Central memory CD8-positive, alpha-beta T cell (primary cell): Measurements from ENCODE around the gene MBNL1.
A peak's percentile ranks its signal among the peaks of the same experiment; 100 is the strongest.

Experiments used
- ATAC-seq: fragments of 150-1000 bp; cut with Tn5 transposase; replicated peaks from 2 replicates; pipeline ENCODE4 v1.10.0; 2022; ENCODE audit warnings: mild to moderate bottlenecking, moderate FRiP score, moderate number of reproducible peaks; ENCODE audit not compliant: poor library complexity, severe bottlenecking; ENCODE audit errors: extremely low read depth
- DNase-seq, 2 donors: peaks; one replicate each; pipeline ENCODE4 v3.0.0; 2021; ENCODE audit warnings: low spot score in 2 of 2
- H3K27ac Mint-ChIP-seq: one replicate; pipeline ENCODE4 v1.8.0; 2022; ENCODE audit warnings: low read depth, mild to moderate bottlenecking, moderate library complexity, mixed read lengths
- H3K27me3 Mint-ChIP-seq: one replicate; pipeline ENCODE4 v1.8.0; 2022; ENCODE audit warnings: mixed read lengths
- H3K36me3 Mint-ChIP-seq: one replicate; pipeline ENCODE4 v1.8.0; 2022; ENCODE audit warnings: mild to moderate bottlenecking, moderate library complexity, mixed read lengths; ENCODE audit not compliant: insufficient read depth
- H3K4me1 Mint-ChIP-seq: one replicate; pipeline ENCODE4 v1.8.0; 2022; ENCODE audit warnings: mixed read lengths
- H3K4me3 Mint-ChIP-seq: one replicate; pipeline ENCODE4 v1.8.0; 2022; ENCODE audit warnings: mild to moderate bottlenecking, moderate library complexity, mixed read lengths
- H3K9me3 Mint-ChIP-seq: one replicate; pipeline ENCODE4 v1.8.0; 2022; ENCODE audit warnings: mixed read lengths

MBNL1 gene

DNA sequence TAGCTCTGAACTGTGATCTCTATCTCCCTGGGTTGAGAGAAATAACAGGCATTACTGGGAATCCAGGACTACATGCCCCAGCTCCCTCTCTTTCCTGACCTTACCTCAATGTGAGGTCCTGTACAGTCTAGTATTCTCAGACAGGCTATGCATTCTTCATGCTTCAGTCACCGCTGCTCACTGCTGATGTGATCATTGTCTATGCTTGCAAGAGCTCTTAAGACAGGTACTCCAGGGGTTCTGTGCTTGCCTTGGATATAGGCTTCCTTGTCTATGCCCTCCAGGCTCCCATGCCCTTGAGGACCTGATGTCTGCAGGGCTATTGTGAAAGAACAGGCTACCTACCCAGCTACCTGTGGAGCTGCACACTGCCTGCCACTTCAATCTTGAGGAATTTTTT is 183.6 kb downstream of the MBNL1 start:
- peaks cover 42% of the 10 kb centered on the region for H3K4me1 Mint-ChIP-seq
- peak overlapping the region; percentile 39 for H3K27ac Mint-ChIP-seq
- ATAC-seq (no peak), DNase-seq (no peak)
- no peak overlapping the region for H3K4me3 Mint-ChIP-seq
- no peaks in the 10 kb centered on the region for H3K27me3 Mint-ChIP-seq
- peaks cover 67% of the 10 kb centered on the region for H3K36me3 Mint-ChIP-seq
- H3K9me3 Mint-ChIP-seq: no peaks in the 10 kb centered on the region

DNA sequence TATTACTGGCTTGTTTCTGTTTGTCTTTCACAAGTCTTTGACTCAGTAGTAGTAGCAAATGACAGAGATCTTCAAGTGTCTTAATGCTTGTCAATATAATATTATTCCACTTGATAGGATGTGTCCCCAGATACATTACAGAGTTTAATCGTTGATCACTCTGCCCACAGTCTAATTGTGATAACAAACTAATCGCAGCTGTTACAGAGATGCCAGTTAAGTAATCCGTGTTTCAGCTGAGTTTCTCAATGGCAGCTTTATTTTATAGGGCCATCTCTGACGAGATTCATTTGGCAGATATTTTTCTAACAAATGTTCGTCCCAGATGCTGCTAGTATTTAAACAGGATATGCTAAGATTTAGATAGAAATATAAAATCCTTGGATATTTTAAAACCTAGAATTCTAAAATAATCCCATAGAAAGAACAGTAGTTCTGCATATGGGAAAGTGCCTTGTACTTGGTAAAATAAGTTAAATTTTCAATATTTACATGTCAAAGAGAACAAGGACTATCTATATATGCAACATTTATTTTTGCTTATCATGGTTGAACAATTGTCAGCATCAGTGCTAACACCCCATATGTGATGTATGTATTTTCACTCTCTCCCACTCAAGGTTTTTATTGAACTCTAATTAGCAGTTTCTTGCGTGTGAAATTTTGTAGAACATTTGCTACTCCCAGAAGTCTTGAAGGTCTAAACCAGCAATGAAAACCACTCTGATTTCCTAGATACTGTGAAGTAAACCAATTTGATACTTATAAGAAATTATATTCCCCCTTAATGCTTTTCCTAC is 185.5 kb downstream of the MBNL1 start:
- ATAC-seq (no peak), DNase-seq (no peak)
- H3K27me3 Mint-ChIP-seq: no peaks in the 10 kb centered on the region
- peaks cover 68% of the 10 kb centered on the region for H3K36me3 Mint-ChIP-seq
- peak overlapping the region; percentile 44 for H3K27ac Mint-ChIP-seq
- no peak overlapping the region for H3K4me3 Mint-ChIP-seq
- no peaks in the 10 kb centered on the region for H3K9me3 Mint-ChIP-seq
- peaks cover 38% of the 10 kb centered on the region for H3K4me1 Mint-ChIP-seq

DNA sequence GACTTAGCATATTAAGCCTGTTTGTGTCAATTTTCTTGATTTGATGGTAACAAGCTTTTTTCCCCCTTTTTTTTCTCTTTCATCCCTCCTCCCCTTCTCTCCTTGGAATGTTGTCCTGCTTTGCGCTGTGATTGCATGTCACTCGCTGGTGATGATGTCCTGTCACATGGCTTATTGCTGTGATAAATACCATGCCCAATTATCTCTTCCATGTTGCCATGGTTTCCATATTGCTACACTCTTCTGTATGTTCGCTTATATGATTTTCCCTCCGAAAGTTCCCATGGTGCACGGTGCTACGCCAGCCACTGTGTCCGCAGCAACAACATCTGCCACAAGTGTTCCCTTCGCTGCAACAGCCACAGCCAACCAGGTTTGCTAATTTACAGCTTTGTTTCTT is 187.3 kb downstream of the MBNL1 start:
- ATAC-seq (no peak), DNase-seq (no peak)
- Mint-ChIP-seq H3K9me3 (no peaks in the 10 kb centered on the region), H3K27me3 (no peaks in the 10 kb centered on the region), H3K4me1 (peaks cover 33% of the 10 kb centered on the region), H3K27ac (peak overlapping the region; percentile 5), H3K36me3 (peaks cover 62% of the 10 kb centered on the region), H3K4me3 (no peak overlapping the region)

DNA sequence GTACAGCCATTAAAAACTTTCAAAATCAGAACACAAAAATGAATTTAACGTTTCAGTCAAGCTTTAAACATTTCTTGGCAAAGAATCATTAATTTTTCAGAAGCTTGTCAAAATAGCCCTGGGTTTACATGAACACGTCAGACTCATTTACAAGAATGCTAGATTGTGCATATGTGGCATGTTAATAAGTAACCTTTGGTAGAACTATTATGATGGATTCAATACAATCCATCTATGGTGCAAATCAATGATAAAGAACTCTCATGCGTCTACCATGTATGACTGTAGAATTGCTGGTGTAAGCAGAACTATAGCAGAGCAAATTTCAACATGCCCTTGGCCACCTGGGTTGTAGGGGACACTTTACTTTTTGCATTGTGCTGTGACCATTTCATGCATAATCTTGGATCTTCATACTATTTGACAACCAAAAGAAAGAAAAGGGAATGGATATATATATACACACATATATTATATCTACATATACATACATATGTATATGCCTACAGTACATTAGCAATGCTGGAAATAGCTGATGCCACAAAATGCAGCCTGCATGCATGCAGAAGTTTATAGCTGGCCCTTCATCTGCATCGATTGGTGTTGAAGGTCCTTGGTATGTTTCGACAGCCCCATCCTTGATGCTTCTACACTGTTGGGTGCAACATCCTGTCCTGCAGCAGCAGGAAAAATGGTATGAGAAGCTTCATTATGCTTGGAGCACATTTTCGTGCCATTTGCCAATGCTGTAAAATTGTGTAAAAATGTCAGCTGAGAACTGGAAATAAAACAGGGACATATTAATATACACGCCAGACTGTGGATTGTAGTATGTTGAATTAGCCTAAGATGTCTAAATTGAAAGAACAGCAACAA is 189.0 kb downstream of the MBNL1 start:
- DNase-seq (no peak), ATAC-seq (no peak)
- peaks cover 54% of the 10 kb centered on the region for H3K36me3 Mint-ChIP-seq
- peaks cover 20% of the 10 kb centered on the region for H3K4me1 Mint-ChIP-seq
- no peak overlapping the region for H3K4me3 Mint-ChIP-seq
- H3K27ac Mint-ChIP-seq: no peak overlapping the region
- H3K9me3 Mint-ChIP-seq: no peaks in the 10 kb centered on the region
- no peaks in the 10 kb centered on the region for H3K27me3 Mint-ChIP-seq

DNA sequence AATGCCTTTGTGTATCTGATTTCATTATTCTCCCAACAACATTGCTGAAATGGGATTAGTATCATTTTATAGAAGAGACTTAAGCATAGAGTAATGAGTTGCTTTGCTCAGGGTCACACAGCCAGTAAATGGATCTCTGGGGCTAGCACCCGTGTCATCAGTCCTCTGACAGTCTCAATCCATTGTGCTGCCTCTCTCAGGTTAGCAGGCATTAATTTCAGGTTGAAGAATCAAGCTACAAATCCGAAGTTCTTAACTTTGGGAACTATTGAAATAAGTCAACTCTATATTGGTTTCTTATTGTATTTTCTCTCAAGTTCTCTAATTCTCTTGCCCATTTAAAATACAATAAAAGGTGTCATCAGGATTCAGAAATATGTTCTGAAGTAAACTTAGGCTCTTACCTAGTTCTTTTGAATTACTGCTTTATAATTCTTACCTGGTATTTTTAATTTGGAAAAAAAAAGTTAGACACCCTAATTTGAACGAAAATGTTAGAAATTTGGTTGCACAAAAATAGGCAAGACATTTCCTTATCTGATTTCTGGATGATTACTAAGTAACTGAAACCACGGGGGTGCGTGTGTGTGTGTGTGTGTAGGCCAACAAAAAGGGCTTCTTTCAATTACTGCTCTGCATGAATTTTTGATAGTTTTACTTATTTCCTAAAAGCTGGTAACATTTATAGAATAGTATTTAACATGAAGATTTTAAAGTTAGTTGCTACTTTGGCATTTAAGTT is 189.8 kb downstream of the MBNL1 start:
- no peak overlapping the region for H3K4me3 Mint-ChIP-seq
- ATAC-seq (no peak), DNase-seq (no peak)

DNA sequence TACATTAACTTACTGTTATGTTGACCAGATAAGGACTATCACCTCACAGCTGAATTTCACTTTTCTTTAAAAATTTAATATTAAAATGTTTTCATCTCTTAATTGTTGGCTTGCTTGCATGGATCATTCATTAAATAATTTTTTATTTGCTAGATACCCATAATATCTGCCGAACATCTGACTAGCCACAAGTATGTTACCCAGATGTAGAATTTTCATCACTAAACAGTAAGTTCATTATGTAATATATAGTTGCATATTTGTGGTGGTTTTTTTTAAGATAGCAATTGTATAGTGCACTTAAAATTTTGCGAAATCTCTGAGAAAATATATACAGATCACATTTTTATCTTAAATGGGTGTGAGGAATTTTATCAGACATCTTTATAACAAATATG is 190.4 kb downstream of the MBNL1 start:
- DNase-seq: no peak
- Mint-ChIP-seq H3K36me3 (peaks cover 64% of the 10 kb centered on the region), H3K27ac (peak overlapping the region; percentile 4), H3K27me3 (no peaks in the 10 kb centered on the region), H3K4me1 (peaks cover 18% of the 10 kb centered on the region), H3K9me3 (no peaks in the 10 kb centered on the region), H3K4me3 (no peak overlapping the region)
- no peak for ATAC-seq

More for the DNA sequence above, 189.8 kb downstream of the MBNL1 start:
- Mint-ChIP-seq H3K9me3 (no peaks in the 10 kb centered on the region), H3K4me1 (peaks cover 18% of the 10 kb centered on the region), H3K27me3 (no peaks in the 10 kb centered on the region), H3K27ac (peak overlapping the region; percentile 4), H3K36me3 (peaks cover 61% of the 10 kb centered on the region)

DNA sequence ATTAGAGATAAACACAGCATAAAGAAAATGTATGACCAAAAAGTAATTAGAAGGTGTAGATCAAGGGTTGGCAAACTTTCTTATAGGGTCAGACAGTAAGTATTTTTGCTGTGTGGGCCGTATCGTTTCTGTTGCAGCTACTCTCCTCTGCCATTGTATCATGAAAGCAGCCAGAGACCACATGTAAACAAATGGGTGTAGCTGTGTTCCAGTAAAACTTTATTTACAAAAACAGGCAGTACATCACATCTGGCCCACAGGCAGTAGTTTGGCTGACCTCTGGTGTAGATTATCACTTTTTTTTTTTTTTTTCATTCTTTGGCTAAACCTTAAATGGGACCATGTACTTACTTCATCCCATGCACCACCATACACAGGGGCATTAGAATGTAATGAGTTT is 190.8 kb downstream of the MBNL1 start:
- Mint-ChIP-seq H3K27me3 (no peaks in the 10 kb centered on the region), H3K36me3 (peaks cover 63% of the 10 kb centered on the region), H3K4me1 (peaks cover 15% of the 10 kb centered on the region), H3K27ac (peak overlapping the region; percentile 4), H3K4me3 (no peak overlapping the region), H3K9me3 (no peaks in the 10 kb centered on the region)
- ATAC-seq (no peak), DNase-seq (no peak)

DNA sequence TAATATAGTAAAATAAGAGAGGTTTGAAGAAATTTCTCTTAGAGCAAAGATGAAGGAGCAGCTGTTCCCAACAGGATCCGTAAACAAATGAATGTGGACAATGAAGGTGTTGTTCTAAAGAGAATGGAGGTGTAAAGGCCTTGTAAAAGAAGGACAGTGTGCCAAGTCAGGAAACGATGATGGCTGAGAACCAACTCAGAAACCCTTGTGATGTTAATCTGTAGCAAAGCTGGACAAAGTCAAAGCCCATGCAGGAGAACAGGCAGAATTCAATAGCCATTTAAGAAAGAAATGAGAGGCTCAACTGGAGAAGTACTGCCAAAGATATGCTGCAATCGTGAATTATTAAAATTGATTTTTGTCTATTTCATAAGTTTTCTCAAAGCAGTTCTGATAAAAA is 192.2 kb downstream of the MBNL1 start:
- Mint-ChIP-seq H3K36me3 (peaks cover 64% of the 10 kb centered on the region), H3K27me3 (no peaks in the 10 kb centered on the region), H3K27ac (peak overlapping the region; percentile 81), H3K9me3 (no peaks in the 10 kb centered on the region), H3K4me1 (peaks cover 5% of the 10 kb centered on the region), H3K4me3 (no peak overlapping the region)
- ATAC-seq (no peak), DNase-seq (no peak)

DNA sequence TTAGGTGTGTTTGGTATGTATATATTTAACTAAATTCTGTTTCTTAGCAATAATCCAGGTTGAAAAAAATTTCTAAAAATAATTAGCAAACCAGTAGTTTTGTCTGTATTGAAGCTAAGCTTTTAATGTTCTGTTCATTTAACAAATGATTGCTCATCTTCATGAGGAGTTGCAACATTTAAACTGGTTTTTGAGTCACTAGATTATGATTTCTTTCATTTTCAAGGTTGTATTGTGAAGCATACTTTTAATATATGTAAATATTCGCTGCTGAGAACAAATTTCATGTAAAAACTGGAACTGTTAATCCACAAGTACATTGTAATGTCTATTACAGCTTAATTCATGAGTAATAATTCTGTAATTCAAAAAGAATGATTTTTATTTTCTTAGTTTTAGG is 192.7 kb downstream of the MBNL1 start:
- H3K27me3 Mint-ChIP-seq: no peaks in the 10 kb centered on the region
- peaks cover 59% of the 10 kb centered on the region for H3K36me3 Mint-ChIP-seq

DNA sequence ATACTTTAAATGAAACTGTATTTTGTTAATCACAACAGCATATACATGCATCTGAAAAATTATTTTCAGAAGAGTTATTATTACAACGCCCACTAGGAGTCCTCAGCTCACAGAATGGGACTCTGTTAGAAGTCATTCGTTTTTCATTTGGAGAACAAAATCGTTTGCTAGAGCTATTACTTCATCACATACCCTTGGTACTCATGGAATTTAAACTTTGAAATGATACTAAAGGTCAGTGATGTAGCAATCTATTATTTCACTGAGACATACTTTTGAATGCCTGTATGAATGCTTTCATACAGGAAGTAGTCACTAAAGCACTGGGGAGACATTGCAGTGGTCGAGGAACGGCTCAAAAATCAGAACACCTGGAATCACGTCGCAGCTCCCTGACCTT is 198.1 kb downstream of the MBNL1 start:
- DNase-seq (no peak), ATAC-seq (peak; percentile 69)
- Mint-ChIP-seq H3K9me3 (no peaks in the 10 kb centered on the region), H3K27ac (no peak overlapping the region), H3K36me3 (peaks cover 38% of the 10 kb centered on the region), H3K4me1 (peaks cover under 1% of the 10 kb centered on the region), H3K4me3 (peak overlapping the region; percentile 18), H3K27me3 (no peaks in the 10 kb centered on the region)

More for the DNA sequence above, 192.7 kb downstream of the MBNL1 start:
- H3K4me1 Mint-ChIP-seq: no peaks in the 10 kb centered on the region
- H3K9me3 Mint-ChIP-seq: no peaks in the 10 kb centered on the region
- DNase-seq (no peak), ATAC-seq (no peak)
- H3K4me3 Mint-ChIP-seq: no peak overlapping the region
- H3K27ac Mint-ChIP-seq: peak overlapping the region; percentile 81

DNA sequence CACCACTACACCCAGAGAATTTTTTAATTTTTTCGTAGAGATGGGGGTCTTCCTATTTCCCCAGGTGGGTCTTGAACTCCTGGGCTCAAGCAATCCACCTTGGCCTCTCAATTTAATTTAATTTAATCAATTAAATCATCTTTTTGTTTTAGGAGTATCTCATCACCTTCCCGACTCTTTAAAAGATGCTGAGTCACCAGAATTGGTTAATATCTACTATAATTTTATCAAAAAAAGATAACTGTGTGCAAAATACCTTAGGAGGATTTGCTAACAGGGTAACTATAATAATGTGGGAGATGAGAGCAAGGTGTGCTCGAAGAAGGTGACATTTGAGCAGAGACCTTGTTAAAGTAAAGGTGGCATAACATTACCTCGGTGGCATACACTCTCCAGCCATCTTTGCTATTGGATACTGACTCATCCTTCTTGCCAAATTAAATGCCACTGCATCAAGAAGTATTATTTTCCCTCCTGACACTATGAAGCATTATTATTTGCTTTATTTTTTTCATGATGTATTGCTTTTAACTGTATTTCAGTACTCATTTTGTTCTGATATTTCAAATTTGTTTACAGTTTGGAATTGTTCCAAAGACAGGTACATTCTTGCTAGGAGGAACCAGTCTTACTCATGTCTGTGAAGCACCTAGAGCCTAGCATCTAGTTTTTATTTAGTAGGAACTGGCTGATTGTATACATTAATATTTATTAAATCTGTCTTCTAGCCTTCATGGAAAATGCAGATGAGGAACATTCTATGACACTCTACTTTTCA is 200.7 kb downstream of the MBNL1 start:
- Mint-ChIP-seq H3K9me3 (no peaks in the 10 kb centered on the region), H3K4me3 (no peak overlapping the region), H3K4me1 (peaks cover 11% of the 10 kb centered on the region), H3K27ac (no peak overlapping the region), H3K36me3 (peaks cover 24% of the 10 kb centered on the region), H3K27me3 (no peaks in the 10 kb centered on the region)
- DNase-seq (no peak), ATAC-seq (no peak)

DNA sequence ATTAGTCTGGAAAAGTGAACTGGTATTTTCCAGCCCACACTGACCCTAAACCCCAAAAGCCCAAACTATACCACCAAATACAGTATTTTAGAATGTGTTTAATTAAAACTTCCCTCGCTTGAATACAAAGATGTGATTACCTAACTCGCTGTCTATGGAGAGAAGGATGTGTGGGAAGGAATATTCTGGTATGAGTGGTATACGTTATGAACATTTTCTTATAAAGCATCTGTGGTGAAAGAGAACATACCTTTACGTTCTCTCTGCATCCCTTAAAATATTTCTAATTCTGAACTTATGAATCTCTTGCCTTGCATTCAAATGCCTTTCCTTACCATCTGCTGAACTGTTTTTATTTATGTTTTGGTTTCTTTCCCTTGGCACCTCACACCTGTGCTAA is 201.4 kb downstream of the MBNL1 start:
- H3K4me3 Mint-ChIP-seq: no peak overlapping the region
- H3K27me3 Mint-ChIP-seq: no peaks in the 10 kb centered on the region
- H3K36me3 Mint-ChIP-seq: peaks cover 17% of the 10 kb centered on the region
- no peak overlapping the region for H3K27ac Mint-ChIP-seq
- H3K9me3 Mint-ChIP-seq: no peaks in the 10 kb centered on the region
- H3K4me1 Mint-ChIP-seq: peaks cover 11% of the 10 kb centered on the region
- DNase-seq (no peak), ATAC-seq (no peak)
